Mesendoderm (in vitro differentiated cells): ENCODE data around the gene AGBL4.

ENCODE experiments used
- DNase-seq: peaks from one replicate; pipeline ENCODE4 v3.0.0; 2013
- H2AK5ac ChIP-seq: 2 replicates; pipeline ENCODE4 v1.6.1; 2013; ENCODE audit warnings: low read length, inconsistent platforms
- H2BK120ac ChIP-seq: 2 replicates; pipeline ENCODE4 v1.6.1; 2013; ENCODE audit warnings: low read depth, mild to moderate bottlenecking, low read length, moderate library complexity, mixed read lengths
- H2BK15ac ChIP-seq: replicated peaks from 2 replicates; pipeline ENCODE4 v1.6.1; 2013; ENCODE audit warnings: low read depth, mild to moderate bottlenecking, moderate library complexity
- H2BK5ac ChIP-seq: 2 replicates; pipeline ENCODE4 v1.6.1; 2013; ENCODE audit warnings: low read length, inconsistent platforms
- H3K18ac ChIP-seq: 2 replicates; pipeline ENCODE4 v1.6.1; 2013; ENCODE audit warnings: mild to moderate bottlenecking, low read length, mixed read lengths
- H3K23ac ChIP-seq: one replicate; pipeline ENCODE4 v1.6.1; 2013; ENCODE audit warnings: low read length
- H3K27ac ChIP-seq: 2 replicates; pipeline ENCODE4 v1.5.1; 2013; ENCODE audit warnings: low read depth, mild to moderate bottlenecking, inconsistent platforms, low read length, moderate library complexity
- H3K27me3 ChIP-seq: 2 replicates; pipeline ENCODE4 v1.6.1; 2013; ENCODE audit warnings: low read length, control low read depth, mild to moderate bottlenecking, inconsistent platforms; ENCODE audit not compliant: insufficient read depth, poor library complexity
- H3K36me3 ChIP-seq: 2 replicates; pipeline ENCODE4 v1.6.1; 2013; ENCODE audit warnings: low read length, inconsistent platforms; ENCODE audit not compliant: control insufficient read depth, insufficient read depth
- H3K4ac ChIP-seq: one replicate; pipeline ENCODE4 v1.6.1; 2013; ENCODE audit warnings: low read depth, mild to moderate bottlenecking, low read length, moderate library complexity
- H3K4me1 ChIP-seq: 2 replicates; pipeline ENCODE4 v1.6.1; 2013; ENCODE audit warnings: low read depth, low read length, inconsistent platforms; ENCODE audit not compliant: control insufficient read depth
- H3K4me2 ChIP-seq: 2 replicates; pipeline ENCODE4 v1.6.1; 2013; ENCODE audit warnings: low read length
- H3K4me3 ChIP-seq: 2 replicates; pipeline ENCODE4 v1.5.1; 2013; ENCODE audit warnings: mild to moderate bottlenecking, low read length
- H3K56ac ChIP-seq: one replicate; pipeline ENCODE4 v1.6.1; 2013; ENCODE audit warnings: low read length
- H3K79me1 ChIP-seq: 2 replicates; pipeline ENCODE4 v1.6.1; 2013; ENCODE audit warnings: low read length, inconsistent platforms
- H3K79me2 ChIP-seq: 2 replicates; pipeline ENCODE4 v1.6.1; 2013; ENCODE audit warnings: mild to moderate bottlenecking, low read length; ENCODE audit not compliant: control insufficient read depth, insufficient read depth
- H3K9ac ChIP-seq: 2 replicates; pipeline ENCODE4 v1.6.1; 2013; ENCODE audit warnings: low read length, inconsistent platforms
- H4K5ac ChIP-seq: one replicate; pipeline ENCODE4 v1.6.1; 2013; ENCODE audit warnings: low read length
- H4K8ac ChIP-seq: one replicate; pipeline ENCODE4 v1.6.1; 2013; ENCODE audit warnings: low read depth, mild to moderate bottlenecking, control low read depth, low read length, moderate library complexity
- WGBS: extraction: QIAGEN DNeasy Blood & Tissue Kit; methylation state at CpG from one replicate; pipeline ENCODE4 v1.1.7; 2013; ENCODE audit warnings: low lambda C conversion rate, missing lambda C conversion rate; ENCODE audit not compliant: insufficient coverage; ENCODE audit errors: extremely low coverage; 5-methylcytosine and 5-hydroxymethylcytosine counted together

AGBL4 gene

DNA sequence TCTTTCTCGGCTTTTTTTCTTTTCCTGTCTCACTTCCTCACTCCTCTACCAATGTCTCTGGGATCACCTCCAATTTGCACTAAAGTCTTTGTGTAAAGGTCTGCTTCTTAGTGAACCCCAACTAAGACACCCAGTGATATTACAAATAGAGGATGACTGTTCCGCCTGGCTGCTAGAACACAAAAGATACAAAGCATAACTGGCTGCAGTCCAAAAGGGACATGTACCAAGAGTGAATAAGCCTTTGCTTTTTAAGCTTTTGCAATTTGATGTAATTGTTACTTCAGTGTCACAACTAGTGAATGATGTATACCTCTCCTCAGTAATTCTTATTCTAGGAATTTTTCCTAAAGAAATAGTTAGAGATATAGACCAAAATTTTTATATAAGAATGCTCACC lies 1164.3 kb downstream of the AGBL4 start:
- no peak overlapping the region for H3K4ac ChIP-seq
- WGBS, result no CpG with 5 or more reads among the region's 2 CpGs
- H3K9ac ChIP-seq, result no peak overlapping the region

DNA sequence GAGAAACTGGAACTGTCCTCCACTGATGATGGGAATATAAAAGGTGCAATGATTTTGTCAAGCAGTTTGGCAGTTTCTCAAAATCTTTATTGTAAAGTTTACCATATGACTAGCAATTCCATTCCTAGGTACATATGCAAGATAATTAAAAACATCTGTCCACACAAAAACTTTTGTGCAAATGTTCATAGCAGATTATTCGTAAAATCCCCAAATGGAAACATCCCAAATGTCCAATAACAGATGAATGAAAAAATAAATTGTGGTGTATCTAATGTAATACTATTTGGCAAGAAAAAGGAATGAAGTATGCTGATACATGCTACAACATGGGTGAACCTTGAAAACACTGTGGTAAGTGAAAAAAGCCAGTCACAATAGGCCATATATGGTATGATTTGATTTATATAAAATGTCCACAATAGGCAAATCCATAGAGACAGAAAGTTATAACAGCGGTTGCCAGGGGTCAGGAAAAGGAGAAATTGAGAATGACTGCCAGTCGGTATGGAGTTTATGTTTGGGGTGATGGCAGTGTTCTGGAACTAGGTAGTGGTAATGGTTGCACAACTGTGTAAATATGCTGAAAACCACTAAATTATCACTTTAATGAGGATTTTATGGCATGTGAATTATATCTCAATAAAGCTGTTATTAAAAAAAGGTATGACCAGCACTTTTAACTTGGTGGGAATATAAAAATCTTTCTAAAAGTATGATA lies 1165.4 kb downstream of the AGBL4 start:
- H3K4me1 ChIP-seq, result no peaks in the 10 kb centered on the region
- no peak overlapping the region for H3K27ac ChIP-seq
- no peaks in the 10 kb centered on the region for H3K27me3 ChIP-seq
- no peak overlapping the region for H3K18ac ChIP-seq
- no peak overlapping the region for H3K4me2 ChIP-seq
- no peak overlapping the region for H2BK5ac ChIP-seq
- H2BK120ac ChIP-seq, result no peak overlapping the region
- no peak overlapping the region for H3K4ac ChIP-seq
- H3K56ac ChIP-seq, result no peak overlapping the region
- H3K23ac ChIP-seq, result no peak overlapping the region
- no peak overlapping the region for H3K4me3 ChIP-seq
- no peak overlapping the region for H2AK5ac ChIP-seq
- no peaks in the 10 kb centered on the region for H3K36me3 ChIP-seq
- no peak overlapping the region for H2BK15ac ChIP-seq
- H4K8ac ChIP-seq, result no peak overlapping the region
- H4K5ac ChIP-seq, result no peak overlapping the region
- no peak for DNase-seq
- WGBS, result no CpG with 5 or more reads among the region's 3 CpGs
- H3K9ac ChIP-seq, result no peak overlapping the region
- no peaks in the 10 kb centered on the region for H3K79me2 ChIP-seq
- no peaks in the 10 kb centered on the region for H3K79me1 ChIP-seq

More for the DNA sequence above, 1164.3 kb downstream of the AGBL4 start:
- no peak overlapping the region for H2BK120ac ChIP-seq
- H3K4me1 ChIP-seq, result no peaks in the 10 kb centered on the region
- no peak overlapping the region for H3K56ac ChIP-seq
- no peaks in the 10 kb centered on the region for H3K36me3 ChIP-seq
- H3K23ac ChIP-seq, result no peak overlapping the region
- H2BK15ac ChIP-seq, result no peak overlapping the region
- no peak overlapping the region for H2AK5ac ChIP-seq
- H3K27me3 ChIP-seq, result no peaks in the 10 kb centered on the region
- H3K4me3 ChIP-seq, result no peak overlapping the region
- H3K79me1 ChIP-seq, result no peaks in the 10 kb centered on the region
- H3K79me2 ChIP-seq, result no peaks in the 10 kb centered on the region
- H4K8ac ChIP-seq, result no peak overlapping the region
- H3K4me2 ChIP-seq, result no peak overlapping the region
- no peak for DNase-seq
- H3K18ac ChIP-seq, result no peak overlapping the region
- H4K5ac ChIP-seq, result no peak overlapping the region
- no peak overlapping the region for H2BK5ac ChIP-seq
- no peak overlapping the region for H3K27ac ChIP-seq

DNA sequence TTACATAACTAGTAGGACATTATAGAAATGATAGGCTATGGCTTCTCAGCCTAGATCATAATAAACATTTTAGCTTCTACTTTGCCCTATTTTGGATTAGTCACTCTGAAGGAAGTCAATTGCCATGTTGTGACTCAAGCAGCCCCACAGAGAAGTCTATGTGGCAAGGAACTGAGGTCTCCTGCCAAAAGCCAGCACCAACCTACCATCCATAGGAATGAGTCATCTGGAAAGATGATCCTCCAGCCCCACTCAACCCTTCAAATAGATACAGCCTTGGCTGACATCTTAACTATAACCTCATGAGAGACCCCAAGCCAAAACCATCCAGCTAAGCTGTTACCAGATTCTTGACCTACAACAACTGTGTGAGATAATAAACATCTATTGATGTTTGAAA lies 1170.7 kb downstream of the AGBL4 start:
- no peak overlapping the region for H3K27ac ChIP-seq
- no peak overlapping the region for H2BK120ac ChIP-seq
- no peak overlapping the region for H3K4me2 ChIP-seq
- no peak overlapping the region for H3K56ac ChIP-seq
- no peak overlapping the region for H4K5ac ChIP-seq
- H3K4me1 ChIP-seq, result no peaks in the 10 kb centered on the region
- H3K23ac ChIP-seq, result no peak overlapping the region
- no peak overlapping the region for H2AK5ac ChIP-seq
- H3K9ac ChIP-seq, result no peak overlapping the region
- H4K8ac ChIP-seq, result no peak overlapping the region
- H3K4me3 ChIP-seq, result no peak overlapping the region
- H3K36me3 ChIP-seq, result no peaks in the 10 kb centered on the region
- no peak overlapping the region for H2BK15ac ChIP-seq
- no peaks in the 10 kb centered on the region for H3K79me2 ChIP-seq
- H3K27me3 ChIP-seq, result no peaks in the 10 kb centered on the region
- no peaks in the 10 kb centered on the region for H3K79me1 ChIP-seq
- H2BK5ac ChIP-seq, result no peak overlapping the region
- no peak for DNase-seq
- no peak overlapping the region for H3K4ac ChIP-seq
- no peak overlapping the region for H3K18ac ChIP-seq

DNA sequence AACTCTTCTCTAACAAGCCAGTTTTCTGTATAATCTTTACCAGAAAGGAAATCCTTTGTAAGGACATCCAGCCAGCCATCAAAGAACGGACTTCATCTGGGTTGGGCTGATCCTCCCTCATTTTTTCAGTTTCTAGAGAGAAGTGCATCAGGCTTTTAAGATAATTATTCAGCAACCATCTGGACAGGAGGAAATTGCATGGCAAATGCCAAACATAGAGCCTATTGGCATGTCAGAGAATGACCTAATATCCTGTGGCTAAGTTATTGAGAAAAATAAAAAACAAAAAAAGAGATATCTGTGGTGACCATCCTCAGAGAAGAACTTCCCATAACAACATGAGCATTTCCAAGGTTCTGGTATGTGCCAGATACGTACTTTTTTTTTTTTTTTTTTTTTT lies 1172.1 kb downstream of the AGBL4 start:
- no CpG with 5 or more reads among the region's 2 CpGs for WGBS

DNA sequence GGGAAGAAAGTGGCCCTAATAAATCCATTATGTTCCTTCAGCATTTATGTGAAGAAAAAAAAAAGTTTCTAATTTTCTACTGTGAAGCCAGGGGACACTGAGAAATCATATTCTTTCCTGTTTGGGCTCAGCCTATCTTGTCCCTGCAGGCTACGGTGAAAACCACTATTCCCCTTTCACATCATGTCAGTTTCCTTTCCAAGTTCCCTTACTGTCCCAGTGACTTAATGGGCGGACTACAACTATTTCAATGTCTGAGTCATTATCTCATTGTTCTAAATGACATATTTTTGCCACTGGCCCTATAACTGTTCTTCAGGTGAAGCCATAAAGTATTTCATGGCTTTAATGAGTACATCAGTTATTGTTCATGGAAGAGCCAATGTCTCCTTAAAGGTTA lies 1175.7 kb downstream of the AGBL4 start:
- Histone ChIP-seq H2BK120ac (no peak overlapping the region), H3K56ac (no peak overlapping the region), H3K36me3 (no peaks in the 10 kb centered on the region), H3K9ac (no peak overlapping the region), H2BK15ac (no peak overlapping the region), H3K79me1 (no peaks in the 10 kb centered on the region), H3K4me3 (no peak overlapping the region), H3K79me2 (no peaks in the 10 kb centered on the region), H3K23ac (no peak overlapping the region), H2AK5ac (no peak overlapping the region), H2BK5ac (no peak overlapping the region), H3K27me3 (no peaks in the 10 kb centered on the region), H4K8ac (no peak overlapping the region), H3K4me2 (no peak overlapping the region), H4K5ac (no peak overlapping the region), H3K4ac (no peak overlapping the region), H3K27ac (no peak overlapping the region), H3K4me1 (no peaks in the 10 kb centered on the region), H3K18ac (no peak overlapping the region)
- DNase-seq, result no peak
- WGBS, result no CpG with 5 or more reads among the region's 2 CpGs

More for the DNA sequence above, 1172.1 kb downstream of the AGBL4 start:
- Histone ChIP-seq H3K27ac (no peak overlapping the region), H4K5ac (no peak overlapping the region), H2AK5ac (no peak overlapping the region), H3K4me3 (no peak overlapping the region), H3K56ac (no peak overlapping the region), H3K4me1 (no peaks in the 10 kb centered on the region), H3K23ac (no peak overlapping the region), H3K9ac (no peak overlapping the region), H3K4ac (no peak overlapping the region), H4K8ac (no peak overlapping the region), H3K18ac (no peak overlapping the region), H2BK5ac (no peak overlapping the region), H3K27me3 (no peaks in the 10 kb centered on the region), H3K79me2 (no peaks in the 10 kb centered on the region), H2BK120ac (no peak overlapping the region), H3K4me2 (no peak overlapping the region), H3K79me1 (no peaks in the 10 kb centered on the region), H2BK15ac (no peak overlapping the region), H3K36me3 (no peaks in the 10 kb centered on the region)
- no peak for DNase-seq

DNA sequence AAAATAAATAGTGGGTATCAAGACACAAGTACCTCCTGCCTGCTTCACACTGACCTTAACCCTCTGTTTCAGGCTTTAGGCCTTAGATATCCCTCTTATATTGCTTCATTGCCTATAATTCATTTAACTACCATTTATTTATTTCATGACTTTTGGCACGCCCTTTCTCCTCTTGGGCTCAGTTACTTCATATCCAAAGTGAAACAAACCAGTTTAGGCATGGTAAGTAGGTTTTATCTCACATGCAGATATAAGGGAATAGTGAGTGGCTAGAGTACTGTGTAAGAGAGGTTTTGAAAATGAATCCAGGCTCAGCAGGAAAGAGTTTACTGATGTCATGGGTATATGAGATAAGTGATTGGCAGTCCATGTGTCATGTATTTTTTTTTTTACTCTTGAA lies 1177.3 kb downstream of the AGBL4 start:
- H3K4me1 ChIP-seq, result no peaks in the 10 kb centered on the region
- H4K5ac ChIP-seq, result no peak overlapping the region
- no peaks in the 10 kb centered on the region for H3K27me3 ChIP-seq
- H3K4me2 ChIP-seq, result no peak overlapping the region
- no peak overlapping the region for H2BK15ac ChIP-seq
- H2BK5ac ChIP-seq, result no peak overlapping the region
- H3K18ac ChIP-seq, result no peak overlapping the region
- no CpG with 5 or more reads among the region's 1 CpG for WGBS
- DNase-seq, result no peak
- H3K56ac ChIP-seq, result no peak overlapping the region
- no peak overlapping the region for H3K23ac ChIP-seq
- no peak overlapping the region for H3K27ac ChIP-seq
- no peak overlapping the region for H4K8ac ChIP-seq
- no peak overlapping the region for H2AK5ac ChIP-seq
- H3K79me2 ChIP-seq, result no peaks in the 10 kb centered on the region
- no peaks in the 10 kb centered on the region for H3K36me3 ChIP-seq
- no peak overlapping the region for H3K4ac ChIP-seq
- H2BK120ac ChIP-seq, result no peak overlapping the region
- no peak overlapping the region for H3K4me3 ChIP-seq
- no peaks in the 10 kb centered on the region for H3K79me1 ChIP-seq
- H3K9ac ChIP-seq, result no peak overlapping the region
